Immature natural killer cell (primary cell): ENCODE data around the gene ANKMY1. TPM values are rescaled to one million over a fixed set of nuclear protein-coding genes. Genes with fewer than 3 reads are reported as not detected.

Experiments used
- DNase-seq, 3 donors: peaks; one replicate each; pipeline ENCODE4 v3.0.0; 2022; ENCODE audit warnings: mixed read lengths in 1 of 3
- H3K27ac Mint-ChIP-seq, 6 donors: one replicate each; pipeline ENCODE4 v1.8.0; 2020; ENCODE audit warnings: mixed read lengths in 6 of 6, mild to moderate bottlenecking in 5 of 6, inconsistent platforms in 4 of 6, moderate library complexity in 3 of 6
- H3K27me3 Mint-ChIP-seq, 3 donors: one replicate each; pipeline ENCODE4 v1.8.0; 2020 to 2021; ENCODE audit warnings: low read depth in 3 of 3, mild to moderate bottlenecking in 3 of 3, mixed read lengths in 3 of 3, moderate library complexity in 3 of 3, inconsistent platforms in 1 of 3
- H3K36me3 Mint-ChIP-seq, 3 donors: one replicate each; pipeline ENCODE4 v1.8.0; 2020; ENCODE audit warnings: mixed read lengths in 3 of 3, inconsistent platforms in 2 of 3, mild to moderate bottlenecking in 2 of 3
- H3K4me1 Mint-ChIP-seq, 2 donors: one replicate each; pipeline ENCODE4 v1.8.0; 2020; ENCODE audit warnings: inconsistent platforms in 2 of 2, mild to moderate bottlenecking in 2 of 2, mixed read lengths in 2 of 2, moderate library complexity in 1 of 2
- H3K4me3 Mint-ChIP-seq, 5 donors: one replicate each; pipeline ENCODE4 v1.8.0; 2020; ENCODE audit warnings: mild to moderate bottlenecking in 5 of 5, mixed read lengths in 5 of 5, inconsistent platforms in 3 of 5, moderate library complexity in 3 of 5
- H3K9me3 Mint-ChIP-seq, 6 donors: one replicate each; pipeline ENCODE4 v1.8.0; 2020; ENCODE audit warnings: mild to moderate bottlenecking in 6 of 6, mixed read lengths in 6 of 6, inconsistent platforms in 4 of 6, moderate library complexity in 3 of 6
- polyA plus RNA-seq, 3 donors: library from polyadenylated mRNA; unstranded; fragments of 300-500 nt; fragmentation: Illumina TruSeq; gene quantifications; one replicate each; pipeline ENCODE4 v1.2.3, GENCODE V29; 2021

Gene ANKMY1
- polyA plus RNA-seq, 3 donors from 2014 or later, result 5.6 to 12.4 (median 7.3) TPM

DNA sequence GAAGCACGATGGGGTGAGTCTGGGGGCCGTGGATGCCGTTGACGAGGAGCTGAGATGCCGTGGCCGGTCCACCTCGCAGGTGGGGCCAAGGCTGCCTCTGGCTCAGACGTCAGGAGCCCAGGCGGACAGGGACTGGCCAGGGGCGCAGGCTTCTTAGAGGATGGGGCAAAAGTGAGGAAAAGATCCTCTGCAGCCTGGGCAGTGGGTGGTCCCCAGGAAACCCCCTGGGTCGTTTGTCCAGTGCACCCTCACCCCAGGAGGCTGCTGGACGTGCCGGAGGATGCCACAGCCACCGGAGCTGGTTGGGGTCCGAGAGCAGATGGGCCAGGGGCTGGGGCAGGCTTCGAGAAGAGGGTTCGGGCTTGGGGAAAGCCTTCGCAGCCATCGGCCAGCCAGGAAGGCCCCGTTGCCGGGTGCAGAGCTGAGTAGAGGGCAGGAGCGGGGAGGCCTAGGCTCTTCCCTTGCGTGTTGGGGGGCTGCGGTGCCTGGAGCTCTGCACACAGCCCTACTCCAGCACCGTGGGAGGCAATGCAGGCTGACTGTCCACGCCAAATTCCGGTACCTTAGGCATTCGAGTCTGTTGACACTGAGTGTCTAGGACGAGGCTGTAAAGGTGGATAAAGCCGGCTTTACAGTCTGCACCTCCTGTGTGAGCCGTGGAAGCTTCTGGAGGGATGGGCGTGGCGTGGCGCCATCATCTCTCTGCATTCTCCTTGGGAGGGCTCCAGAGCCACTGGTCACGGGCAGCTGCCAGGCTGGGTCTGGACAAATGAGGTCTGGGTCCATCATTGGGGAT, 103.5 kb downstream of the ANKMY1 start:
- no peak for DNase-seq
- Mint-ChIP-seq H3K9me3 (peaks cover 0 to 2% (median 0%) of the 10 kb centered on the region in 6 donors), H3K27me3 (peaks cover 12 to 16% (median 13%) of the 10 kb centered on the region in 3 donors), H3K36me3 (no peaks in the 10 kb centered on the region), H3K4me3 (peak overlapping the region; percentile 66 to 82 (median 72)), H3K27ac (no peak overlapping the region), H3K4me1 (peaks cover 0 to 12% of the 10 kb centered on the region in 2 donors)

DNA sequence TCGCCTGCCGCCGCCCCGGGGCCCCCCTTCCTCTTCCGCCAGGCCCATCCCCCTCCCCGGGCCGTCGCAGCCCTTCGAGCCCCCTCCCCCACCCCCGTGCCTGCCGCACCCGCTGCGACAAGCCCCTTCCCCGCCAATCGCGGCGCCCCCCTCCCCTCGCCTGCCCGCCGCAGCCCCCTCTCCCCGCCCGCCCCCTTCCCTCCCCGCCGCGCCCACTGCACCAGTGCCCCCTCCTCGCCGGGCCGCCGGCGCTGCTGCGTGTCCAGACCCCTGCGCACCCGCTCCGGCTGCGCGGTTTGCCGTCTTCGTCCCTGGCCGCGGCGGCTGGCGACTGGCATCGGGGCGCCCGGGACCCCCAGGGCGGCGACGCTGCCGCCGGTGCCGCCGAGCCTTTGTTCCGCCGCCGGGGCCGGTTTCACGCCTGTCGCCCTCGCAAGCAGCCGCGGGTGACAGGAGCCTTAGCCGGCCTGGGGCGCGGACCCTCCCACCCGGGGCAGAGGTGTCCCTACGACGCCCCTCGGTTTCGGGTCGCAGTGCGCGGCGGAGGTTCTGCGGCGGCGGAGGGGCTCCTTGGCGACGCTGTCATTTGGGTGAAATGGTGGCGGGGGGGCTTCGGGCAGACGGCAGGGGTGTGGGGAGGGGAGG, 104.2 kb downstream of the ANKMY1 start:
- DNase-seq, result no peak
- Mint-ChIP-seq H3K27me3 (peaks cover 13 to 16% (median 14%) of the 10 kb centered on the region in 3 donors), H3K4me1 (peaks cover 0 to 12% of the 10 kb centered on the region in 2 donors), H3K27ac (no peak overlapping the region), H3K4me3 (peak overlapping the region; percentile 66 to 82 (median 72)), H3K36me3 (no peaks in the 10 kb centered on the region), H3K9me3 (peaks cover 0 to 2% (median 0%) of the 10 kb centered on the region in 6 donors)

DNA sequence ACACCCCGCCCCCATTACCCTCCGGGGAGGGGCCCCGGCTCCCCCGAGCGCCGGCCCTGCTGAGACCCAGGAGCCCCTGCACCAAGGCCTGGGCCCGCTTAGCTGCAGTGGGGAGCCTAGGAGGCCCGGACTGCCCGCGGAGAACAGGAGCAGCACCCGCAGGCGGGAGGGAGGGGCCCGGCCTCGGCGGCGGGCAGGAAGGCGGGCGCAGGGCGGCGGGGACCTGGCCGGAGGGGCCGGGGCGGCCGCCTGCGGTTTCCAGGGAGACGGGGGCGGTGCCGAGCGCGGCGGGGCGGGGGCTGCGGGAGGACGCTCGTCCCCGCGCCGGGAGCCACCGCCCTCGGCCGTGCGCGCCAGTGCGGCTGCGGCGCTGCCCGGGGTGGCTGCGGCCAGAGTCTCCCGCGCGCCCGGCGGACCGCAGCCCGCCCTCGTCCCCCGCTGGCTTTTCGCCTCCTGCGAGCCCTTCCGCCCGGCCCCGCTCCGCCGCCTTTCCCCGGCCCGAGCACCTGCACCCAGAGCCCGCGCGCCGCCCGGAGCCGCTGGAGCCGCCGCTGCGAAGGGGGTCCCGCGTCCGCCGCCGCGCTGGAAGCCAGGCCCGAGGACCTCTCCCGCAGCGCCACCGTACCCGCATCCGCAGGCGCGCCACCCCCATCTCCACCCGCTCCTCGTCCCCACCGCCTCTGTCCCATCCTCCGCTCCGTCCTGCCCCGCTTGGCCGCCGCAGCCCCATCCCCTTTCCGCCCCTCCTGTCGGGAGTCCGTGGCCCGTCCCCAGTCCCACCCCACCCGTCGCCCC, 105.1 kb downstream of the ANKMY1 start:
- no peak overlapping the region for H3K27ac Mint-ChIP-seq
- H3K4me1 Mint-ChIP-seq, result peaks cover 0 to 12% of the 10 kb centered on the region in 2 donors
- H3K4me3 Mint-ChIP-seq, result peak overlapping the region in 4 of 5 donors; percentile 46 to 68 (median 50)
- DNase-seq, result peak; percentile 15 to 26 (median 20)
- H3K9me3 Mint-ChIP-seq, result peaks cover 0 to 2% (median 0%) of the 10 kb centered on the region in 6 donors
- H3K27me3 Mint-ChIP-seq, result peaks cover 11 to 16% (median 14%) of the 10 kb centered on the region in 3 donors
- no peaks in the 10 kb centered on the region for H3K36me3 Mint-ChIP-seq

DNA sequence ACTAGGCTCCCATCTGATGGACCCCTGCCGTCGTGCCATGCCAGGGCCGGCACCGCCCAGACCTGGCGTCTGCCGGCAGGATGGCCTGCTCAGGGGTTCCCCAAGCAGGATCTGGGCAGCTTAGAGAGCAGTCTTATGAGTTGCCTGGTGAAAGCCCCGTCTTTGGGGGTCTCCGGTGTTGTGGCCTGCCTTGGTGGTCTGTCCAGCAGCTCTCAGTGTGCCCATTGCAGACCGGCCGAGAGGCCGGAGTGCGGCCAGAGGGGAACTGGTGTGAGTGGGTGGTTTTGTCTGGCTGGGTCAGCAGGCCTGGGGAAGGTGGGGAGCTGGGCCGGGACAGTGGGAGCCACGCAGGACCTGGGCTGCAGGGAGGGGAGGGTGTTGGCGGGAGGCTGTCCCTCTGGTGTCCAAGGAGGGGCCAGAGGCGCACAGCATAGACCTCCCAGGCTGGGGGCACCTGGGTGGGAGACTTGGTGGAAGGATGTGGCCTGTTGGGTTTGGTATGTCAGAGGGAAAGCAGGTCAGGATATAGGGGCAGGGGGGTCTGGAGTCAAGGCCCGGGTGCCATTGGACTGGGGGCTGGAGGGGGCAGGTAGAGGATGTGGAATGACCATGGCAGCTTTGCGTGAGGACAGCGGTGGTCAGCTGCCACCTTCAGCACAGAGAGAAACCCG, 105.9 kb downstream of the ANKMY1 start:
- H3K27me3 Mint-ChIP-seq, result peaks cover 11 to 14% (median 13%) of the 10 kb centered on the region in 3 donors
- DNase-seq, result no peak
- no peak overlapping the region for H3K27ac Mint-ChIP-seq
- no peaks in the 10 kb centered on the region for H3K36me3 Mint-ChIP-seq
- H3K4me3 Mint-ChIP-seq, result peak overlapping the region; percentile 46 to 78 (median 63)
- H3K4me1 Mint-ChIP-seq, result peaks cover 0 to 12% of the 10 kb centered on the region in 2 donors
- no peaks in the 10 kb centered on the region for H3K9me3 Mint-ChIP-seq

GRCh38 chr2:240451108-240451611, 106.6 kb downstream of the ANKMY1 start:
- Mint-ChIP-seq H3K36me3 (no peaks in the 10 kb centered on the region), H3K4me3 (peak overlapping the region in 3 of 5 donors; percentile 21 to 42 (median 30)), H3K27ac (no peak overlapping the region), H3K4me1 (peaks cover 0 to 12% of the 10 kb centered on the region in 2 donors), H3K27me3 (peaks cover 11 to 14% (median 11%) of the 10 kb centered on the region in 3 donors), H3K9me3 (no peaks in the 10 kb centered on the region)
- DNase-seq, result no peak

GRCh38 chr2:240450532-240451107, 107.2 kb downstream of the ANKMY1 start:
- no peak overlapping the region for H3K27ac Mint-ChIP-seq

DNA sequence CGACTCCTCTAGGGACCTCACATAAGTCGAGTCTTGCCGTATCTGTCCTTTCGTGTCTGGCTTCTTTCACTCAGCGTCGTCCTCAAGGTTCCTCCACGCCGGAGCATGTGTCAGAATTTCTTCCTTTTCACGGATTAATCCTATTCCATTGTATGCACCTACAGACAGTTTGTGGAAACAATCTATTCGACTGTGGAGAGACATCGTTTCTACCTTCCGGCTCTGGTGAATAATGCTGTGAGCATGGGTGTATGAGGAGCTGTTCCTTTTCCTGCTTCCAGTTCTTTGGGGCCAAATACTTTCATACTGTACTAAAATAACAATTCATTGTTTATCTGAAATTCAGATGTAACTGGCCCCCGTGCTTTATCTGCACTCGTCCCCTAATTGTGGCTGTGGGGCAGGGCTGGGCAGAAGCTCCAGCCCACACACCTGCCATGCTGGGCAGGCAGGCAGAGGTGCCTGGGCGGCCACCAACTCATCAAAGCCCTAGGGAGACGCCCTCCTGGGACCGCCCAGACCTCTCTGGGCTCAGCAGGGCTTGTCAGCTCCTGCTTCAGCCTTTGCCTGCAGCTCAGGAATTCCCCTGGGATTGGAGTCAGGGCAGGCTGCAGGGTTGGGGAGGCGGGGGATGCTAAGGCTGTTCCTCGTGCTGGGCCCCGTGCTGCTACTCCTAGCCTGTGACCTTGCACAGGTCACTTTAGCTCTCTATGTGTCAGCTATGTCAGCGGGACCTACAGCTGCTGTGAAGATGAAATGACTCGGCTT, 107.8 kb downstream of the ANKMY1 start:
- Mint-ChIP-seq H3K36me3 (no peaks in the 10 kb centered on the region), H3K27ac (no peak overlapping the region), H3K4me1 (peaks cover 0 to 12% of the 10 kb centered on the region in 2 donors), H3K27me3 (peaks cover 11 to 16% (median 11%) of the 10 kb centered on the region in 3 donors), H3K9me3 (no peaks in the 10 kb centered on the region), H3K4me3 (no peak overlapping the region)
- no peak for DNase-seq

More at GRCh38 chr2:240450532-240451107, 107.2 kb downstream of the ANKMY1 start:
- Mint-ChIP-seq H3K4me3 (no peak overlapping the region), H3K36me3 (no peaks in the 10 kb centered on the region), H3K27me3 (peaks cover 11 to 14% (median 11%) of the 10 kb centered on the region in 3 donors), H3K4me1 (peaks cover 0 to 12% of the 10 kb centered on the region in 2 donors), H3K9me3 (no peaks in the 10 kb centered on the region)
- no peak for DNase-seq

DNA sequence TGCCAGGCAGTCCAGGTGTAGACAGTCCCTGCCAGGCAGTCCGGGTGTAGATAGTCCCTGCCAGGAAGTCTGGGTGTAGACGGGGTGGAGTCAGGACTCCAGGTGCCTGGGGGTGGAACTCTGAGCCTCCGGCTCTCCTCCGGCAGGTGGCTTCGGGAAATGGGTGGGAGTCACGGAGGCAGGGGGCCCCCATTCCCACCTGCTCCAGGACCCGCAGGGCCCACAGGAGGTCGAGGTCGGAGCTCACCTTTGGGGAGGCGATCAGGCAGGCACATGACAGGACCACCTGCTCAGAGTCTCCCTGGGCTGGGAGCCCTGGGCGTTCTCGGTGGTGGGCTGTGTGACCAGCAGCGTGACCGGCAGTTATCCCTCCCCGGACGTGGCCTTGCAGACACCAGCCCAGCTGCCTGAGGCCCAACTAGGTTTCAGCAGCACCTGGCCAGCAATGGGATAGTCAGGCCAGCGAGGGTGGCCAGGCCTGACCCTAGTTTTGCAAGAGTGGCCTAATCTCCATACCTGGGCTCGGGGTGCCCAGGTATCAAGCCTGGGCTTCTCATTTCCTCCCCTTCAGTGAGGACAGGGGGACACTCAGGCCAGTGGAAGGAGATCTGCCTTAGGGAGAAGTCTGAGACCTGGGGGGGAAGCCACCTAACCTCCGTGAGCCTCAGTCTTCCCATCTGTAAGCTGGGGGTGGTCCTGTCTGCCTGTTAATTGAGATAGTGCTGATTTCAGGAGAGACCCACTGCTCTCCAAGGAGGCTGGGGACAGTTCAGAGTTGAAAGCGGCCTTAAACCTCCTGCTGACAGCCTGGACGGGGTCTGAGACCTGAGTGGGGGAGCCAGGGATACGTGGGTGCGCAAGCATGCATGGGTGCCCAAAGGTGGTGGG, 109.2 kb downstream of the ANKMY1 start:
- Mint-ChIP-seq H3K9me3 (no peaks in the 10 kb centered on the region), H3K27me3 (peaks cover 8 to 10% (median 9%) of the 10 kb centered on the region in 3 donors), H3K36me3 (no peaks in the 10 kb centered on the region), H3K27ac (no peak overlapping the region), H3K4me1 (peaks cover 0 to 7% of the 10 kb centered on the region in 2 donors), H3K4me3 (no peak overlapping the region)
- DNase-seq, result no peak

DNA sequence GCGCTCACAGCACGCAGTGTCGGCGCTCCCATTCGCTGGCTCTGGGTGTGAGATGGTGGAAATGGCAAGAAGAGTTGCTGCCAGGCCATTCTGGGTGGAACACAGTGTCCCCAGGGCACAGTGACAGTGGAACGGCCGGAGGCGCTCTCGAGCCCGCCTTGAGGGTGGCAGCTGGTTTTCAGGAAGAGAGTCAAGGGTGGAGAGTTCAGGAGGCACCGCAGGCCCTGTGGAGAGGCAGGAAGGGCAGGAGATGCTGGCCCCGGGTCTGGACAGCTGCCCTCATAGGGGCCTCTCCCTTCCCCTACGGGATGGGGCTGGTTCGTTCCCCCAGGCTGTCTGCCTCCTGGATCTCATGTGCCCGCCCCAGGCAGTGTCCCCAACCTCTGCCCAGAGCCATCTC, 109.9 kb downstream of the ANKMY1 start:
- H3K36me3 Mint-ChIP-seq, result no peaks in the 10 kb centered on the region
- peaks cover 8 to 10% (median 9%) of the 10 kb centered on the region in 3 donors for H3K27me3 Mint-ChIP-seq
- no peak overlapping the region for H3K4me3 Mint-ChIP-seq
- H3K4me1 Mint-ChIP-seq, result peaks cover 0 to 7% of the 10 kb centered on the region in 2 donors
- H3K27ac Mint-ChIP-seq, result no peak overlapping the region
- DNase-seq, result no peak
- no peaks in the 10 kb centered on the region for H3K9me3 Mint-ChIP-seq

DNA sequence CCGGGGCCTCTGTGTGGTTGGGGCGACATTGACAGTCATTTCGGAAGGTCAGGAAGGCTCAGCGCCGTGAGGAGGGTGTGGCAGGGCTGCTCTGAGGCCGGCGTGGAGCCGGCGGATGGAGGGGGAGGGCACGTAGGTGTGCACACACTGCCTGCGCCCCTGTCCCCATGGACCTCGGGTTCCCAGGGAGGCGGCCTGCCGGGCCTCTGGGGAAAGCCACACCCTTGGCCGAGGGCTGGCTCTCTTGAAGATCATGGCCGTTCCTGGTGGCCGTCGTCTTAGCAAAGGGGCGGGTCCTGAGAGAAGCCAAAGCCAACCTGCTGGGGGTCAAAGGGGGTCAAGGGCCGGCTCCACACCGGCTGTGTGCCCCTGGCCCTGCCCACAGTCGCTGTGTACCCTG, 110.5 kb downstream of the ANKMY1 start:
- Mint-ChIP-seq H3K27me3 (peaks cover 8 to 10% (median 9%) of the 10 kb centered on the region in 3 donors), H3K4me1 (peaks cover 0 to 7% of the 10 kb centered on the region in 2 donors)

GRCh38 chr2:240446664-240447175, 111.1 kb downstream of the ANKMY1 start:
- peaks cover 5 to 9% (median 6%) of the 10 kb centered on the region in 3 donors for H3K27me3 Mint-ChIP-seq

More for the DNA sequence above, 110.5 kb downstream of the ANKMY1 start:
- Mint-ChIP-seq H3K36me3 (no peaks in the 10 kb centered on the region), H3K4me3 (no peak overlapping the region), H3K9me3 (no peaks in the 10 kb centered on the region), H3K27ac (no peak overlapping the region)
- DNase-seq, result no peak

More at GRCh38 chr2:240446664-240447175, 111.1 kb downstream of the ANKMY1 start:
- no peak for DNase-seq
- Mint-ChIP-seq H3K36me3 (no peaks in the 10 kb centered on the region), H3K9me3 (no peaks in the 10 kb centered on the region), H3K27ac (no peak overlapping the region), H3K4me3 (no peak overlapping the region), H3K4me1 (peaks cover 0 to 2% of the 10 kb centered on the region in 2 donors)
